H1 (cell line): ENCODE data around the gene ARRB1. TPM values are rescaled to one million over a fixed set of nuclear protein-coding genes. Genes with fewer than 3 reads are reported as not detected.

Source experiments
- CTCF ChIA-PET: fragments of 300-600 bp; sonication (Branson Sonifier 250); formaldehyde crosslinking; loops from one replicate; lab custom pipeline; 2021; ENCODE audit not compliant: partially characterized antibody; lab: Charles Lee
- POLR2A ChIA-PET: fragments of 300-600 bp; sonication (Branson Sonifier 250); formaldehyde crosslinking; loops from one replicate; lab custom pipeline; 2021; ENCODE audit warnings: inconsistent platforms; ENCODE audit not compliant: partially characterized antibody; lab: Charles Lee
- DNase-seq, 2 experiments: peaks; one replicate each; pipeline versions ENCODE4 v3.0.0 to v3.0.0-alpha.2; 2010 to 2022; ENCODE audit warnings: low spot score in 2 of 2, low read depth in 1 of 2, mixed read lengths in 1 of 2
- FAIRE-seq: peaks from 2 replicates; lab custom pipeline; 2011; peaks lifted over from hg19 to GRCh38; lab: Jason Lieb, UNC
- H2AFZ ChIP-seq: 2 replicates; pipeline ENCODE4 v1.8.1; 2012; ENCODE audit warnings: low read length, inconsistent platforms
- H2AK5ac ChIP-seq: 2 replicates; pipeline ENCODE4 v1.6.1; 2013; ENCODE audit warnings: low read depth, low read length
- H2BK120ac ChIP-seq: replicated peaks from 2 replicates; pipeline ENCODE3; 2013; ENCODE audit warnings: low read depth, low read length, inconsistent platforms
- H2BK12ac ChIP-seq: 2 replicates; pipeline ENCODE4 v1.6.1; 2013; ENCODE audit warnings: low read depth, low read length
- H2BK15ac ChIP-seq: 2 replicates; pipeline ENCODE4 v1.6.1; 2013; ENCODE audit warnings: low read length
- H2BK20ac ChIP-seq: 2 replicates; pipeline ENCODE4 v1.6.1; 2013; ENCODE audit warnings: low read length
- H2BK5ac ChIP-seq: 2 replicates; pipeline ENCODE4 v1.6.1; 2013; ENCODE audit warnings: low read depth, low read length
- H3K14ac ChIP-seq: 2 replicates; pipeline ENCODE4 v1.6.1; 2013; ENCODE audit warnings: inconsistent platforms; ENCODE audit not compliant: insufficient read length
- H3K18ac ChIP-seq: 2 replicates; pipeline ENCODE4 v1.6.1; 2013; ENCODE audit warnings: low read length; ENCODE audit errors: extremely low read depth
- H3K23ac ChIP-seq: 2 replicates; pipeline ENCODE4 v1.6.1; 2013; ENCODE audit warnings: inconsistent platforms; ENCODE audit not compliant: insufficient read length
- H3K23me2 ChIP-seq: 2 replicates; pipeline ENCODE4 v1.6.1; 2013; ENCODE audit warnings: low read depth, low read length
- H3K27ac ChIP-seq: 2 replicates; pipeline ENCODE4 v1.6.1; 2011; ENCODE audit warnings: low read depth, low read length, inconsistent platforms
- H3K27me3 ChIP-seq, 4 experiments: replicated peaks in 1 of 4; 1 replicate in 1 of 4; 2 replicates in 3 of 4; pipeline versions ENCODE4 v1.6.1 to v1.8.1; 2011 to 2013; ENCODE audit warnings: low read length in 3 of 4, mild to moderate bottlenecking in 3 of 4, inconsistent platforms in 2 of 4, mixed read lengths in 2 of 4, moderate library complexity in 1 of 4; ENCODE audit not compliant: control insufficient read depth in 3 of 4, insufficient read depth in 3 of 4; ENCODE audit errors: extremely low read depth in 1 of 4
- H3K36me3 ChIP-seq, 4 experiments: 2 replicates each; pipeline versions ENCODE4 v1.6.1 to v1.8.1; 2011 to 2013; ENCODE audit warnings: mild to moderate bottlenecking in 4 of 4, low read length in 3 of 4, moderate library complexity in 2 of 4, control low read depth in 1 of 4, inconsistent platforms in 1 of 4; ENCODE audit not compliant: insufficient read depth in 4 of 4, control insufficient read depth in 2 of 4
- H3K4ac ChIP-seq: replicated peaks from 2 replicates; pipeline ENCODE3; 2013; ENCODE audit warnings: low read length, low read depth, mixed read lengths, inconsistent platforms; ENCODE audit not compliant: insufficient read length
- H3K4me1 ChIP-seq, 4 experiments: replicated peaks in 1 of 4; 1 replicate in 1 of 4; 2 replicates in 3 of 4; pipeline versions ENCODE4 v1.6.1 to v1.8.1; 2011 to 2013; ENCODE audit warnings: low read length in 3 of 4, inconsistent platforms in 2 of 4, mixed read lengths in 1 of 4; ENCODE audit not compliant: insufficient read depth in 4 of 4, control insufficient read depth in 3 of 4
- H3K4me2 ChIP-seq, 2 experiments: 2 replicates each; pipeline versions ENCODE4 v1.6.1 to v1.8.1; 2011 to 2013; ENCODE audit warnings: low read depth in 2 of 2, low read length in 2 of 2, control low read depth in 1 of 2, inconsistent platforms in 1 of 2, mild to moderate bottlenecking in 1 of 2; ENCODE audit not compliant: insufficient read depth in 1 of 2
- H3K4me3 ChIP-seq, 4 experiments: fragments of 200-600, 300-600 bp in 1 of 4; sonication (generic), shearing (Covaris generic), sonication (Bioruptor Twin) in 1 of 4; 2 replicates each; pipeline versions ENCODE4 v1.5.1 to v1.8.1; 2011 to 2016; ENCODE audit warnings: low read length in 4 of 4, low read depth in 3 of 4, control low read depth in 2 of 4, inconsistent platforms in 2 of 4, mild to moderate bottlenecking in 2 of 4, mixed read lengths in 1 of 4, moderate library complexity in 1 of 4; ENCODE audit not compliant: insufficient read depth in 2 of 4; ENCODE audit errors: extremely low read depth in 1 of 4
- H3K56ac ChIP-seq: replicated peaks from 2 replicates; pipeline ENCODE3; 2013; ENCODE audit warnings: low read depth, mild to moderate bottlenecking, mixed read lengths, low read length, inconsistent platforms; ENCODE audit not compliant: insufficient read length
- H3K79me1 ChIP-seq: 2 replicates; pipeline ENCODE4 v1.6.1; 2013; ENCODE audit warnings: low read depth, low read length, control low read depth
- H3K79me2 ChIP-seq, 2 experiments: 2 replicates each; pipeline versions ENCODE4 v1.6.1 to v1.8.1; 2012 to 2013; ENCODE audit warnings: low read length in 2 of 2, mild to moderate bottlenecking in 2 of 2, inconsistent platforms in 1 of 2; ENCODE audit not compliant: insufficient read depth in 2 of 2, control insufficient read depth in 1 of 2
- H3K9ac ChIP-seq, 4 experiments: replicated peaks in 1 of 4; 1 replicate in 1 of 4; 2 replicates in 3 of 4; pipeline versions ENCODE4 v1.6.1 to v1.8.1; 2011 to 2013; ENCODE audit warnings: low read depth in 3 of 4, low read length in 3 of 4, control low read depth in 2 of 4, mild to moderate bottlenecking in 2 of 4, moderate library complexity in 2 of 4, inconsistent platforms in 1 of 4; ENCODE audit errors: extremely low read depth in 1 of 4
- H3K9me3 ChIP-seq, 2 experiments: 2 replicates each; pipeline versions ENCODE4 v1.6.1 to v1.8.1; 2012 to 2013; ENCODE audit warnings: mild to moderate bottlenecking in 2 of 2, moderate library complexity in 2 of 2, control low read depth in 1 of 2, inconsistent platforms in 1 of 2, low read depth in 1 of 2, low read length in 1 of 2, mixed read lengths in 1 of 2; ENCODE audit not compliant: insufficient read depth in 2 of 2
- H4K20me1 ChIP-seq, 2 experiments: replicated peaks in 1 of 2; 2 replicates each; pipeline versions ENCODE3 to v1.8.1; 2011 to 2013; ENCODE audit warnings: inconsistent platforms in 2 of 2, low read length in 2 of 2, mild to moderate bottlenecking in 1 of 2; ENCODE audit not compliant: insufficient read depth in 2 of 2, control insufficient read depth in 1 of 2
- H4K5ac ChIP-seq: 2 replicates; pipeline ENCODE4 v1.6.1; 2013; ENCODE audit warnings: low read length, low read depth, mixed read lengths, inconsistent platforms; ENCODE audit not compliant: insufficient read length
- H4K8ac ChIP-seq: 2 replicates; pipeline ENCODE4 v1.8.0; 2013; ENCODE audit warnings: mild to moderate bottlenecking, moderate library complexity, low read length, inconsistent platforms; ENCODE audit not compliant: insufficient read depth; ENCODE audit errors: extremely low read depth
- H4K91ac ChIP-seq: replicated peaks from 2 replicates; pipeline ENCODE3; 2013; ENCODE audit warnings: low read length, mixed read lengths, inconsistent platforms; ENCODE audit not compliant: insufficient read length
- CEBPB ChIP-seq: IDR thresholded peaks from 2 replicates; pipeline ENCODE4 v1.6.1; 2012; ENCODE audit warnings: low read depth, low read length
- E2F6 ChIP-seq: IDR thresholded peaks from 2 replicates; pipeline ENCODE4 v1.6.1; 2012; ENCODE audit warnings: inconsistent platforms
- FOSL1 ChIP-seq: IDR thresholded peaks from 2 replicates; pipeline ENCODE4 v1.6.1; 2011; ENCODE audit warnings: mild to moderate bottlenecking, low read depth, low read length, moderate library complexity; ENCODE audit not compliant: insufficient read depth
- KDM4A ChIP-seq: IDR thresholded peaks from one replicate; pipeline ENCODE4 v1.7.1; 2012; ENCODE audit warnings: low read depth, mild to moderate bottlenecking, moderate library complexity, low read length, inconsistent platforms; ENCODE audit not compliant: severe bottlenecking
- PHF8 ChIP-seq: fragments of 200-600 bp; sonication (generic); conservative IDR thresholded peaks from 2 replicates; pipeline ENCODE4 v1.7.1; 2012; ENCODE audit warnings: low read depth, mild to moderate bottlenecking, inconsistent platforms, low read length, moderate library complexity
- POU5F1 ChIP-seq: IDR thresholded peaks from 2 replicates; pipeline ENCODE4 v1.6.1; 2011; ENCODE audit warnings: low read depth, mild to moderate bottlenecking, low read length, moderate library complexity
- SAP30 ChIP-seq: fragments of 300-600 bp; sonication (generic); IDR thresholded peaks from 2 replicates; pipeline ENCODE4 v1.7.1; 2012; ENCODE audit warnings: low read length, moderate library complexity, mild to moderate bottlenecking, inconsistent platforms; ENCODE audit not compliant: insufficient read depth, insufficient replicate concordance
- SRF ChIP-seq: IDR thresholded peaks from 2 replicates; pipeline ENCODE4 v1.6.1; 2011; ENCODE audit warnings: mild to moderate bottlenecking, low read depth, low read length, moderate library complexity
- TAF7 ChIP-seq: optimal IDR thresholded peaks from 2 replicates; pipeline ENCODE3; 2011; ENCODE audit warnings: low read depth, mild to moderate bottlenecking, inconsistent platforms, low read length, moderate library complexity, borderline replicate concordance
- TCF12 ChIP-seq: IDR thresholded peaks from 2 replicates; pipeline ENCODE4 v1.6.1; 2011; ENCODE audit warnings: low read depth, mild to moderate bottlenecking, low read length
- USF2 ChIP-seq: IDR thresholded peaks from 2 replicates; pipeline ENCODE4 v1.6.1; 2011; ENCODE audit warnings: low read length, improper control_type of control experiment
- YY1 ChIP-seq: IDR thresholded peaks from 2 replicates; pipeline ENCODE4 v1.6.1; 2011; ENCODE audit warnings: low read depth, mild to moderate bottlenecking, low read length
- whole genome bisulfite sequencing, 2 experiments: shearing (Covaris generic) in 1 of 2; methylation state at CpG; one replicate each; pipeline versions ENCODE4 v1.1.6 to v1.1.7; 2013 to 2015; ENCODE audit warnings: low lambda C conversion rate in 2 of 2, mixed read lengths in 2 of 2, inconsistent platforms in 1 of 2, low coverage in 1 of 2, missing lambda C conversion rate in 1 of 2; ENCODE audit not compliant: insufficient replicate concordance in 2 of 2, insufficient coverage in 1 of 2, insufficient read length in 1 of 2; ENCODE audit errors: extremely low coverage in 1 of 2, missing lambda C conversion rate in 1 of 2; 5-methylcytosine and 5-hydroxymethylcytosine counted together
- polyA plus RNA-seq, 7 experiments: library from polyadenylated mRNA; depleted of rRNA in 3 of 7; stranded (reverse) in 5 of 7; unstranded in 2 of 7; fragments of >200 nt in 5 of 7; fragments of 200-250 nt in 2 of 7; gene quantifications; 1 replicate in 5 of 7; 2 replicates in 1 of 7; 4 replicates in 1 of 7; pipeline versions ENCODE4 v1.2.1 to v1.2.3, GENCODE V29; 2011 to 2013; ENCODE audit warnings: missing spikeins in 2 of 7, mixed read lengths in 2 of 7
- total RNA-seq: library from RNA; stranded (reverse); fragmentation: NEBNext Ultra II Directional; extraction: Animal tissue kit (Norgen Biotek cat#: 25700); gene quantifications from 2 replicates; pipeline ENCODE4 v1.2.1, GENCODE V29; 2021

The ARRB1 gene
- total and polyA plus RNA-seq, 2 of the 8 experiments (the other 6 are each of a cell fraction or from before 2014, with no cell fraction given), result 9.4 to 31.8 TPM

GRCh38 chr11:75389276-75389605 lies 37.8 kb upstream of the ARRB1 start:
- Histone ChIP-seq H3K9ac (no peak overlapping the region), H2BK15ac (no peak overlapping the region; the same call in 1 of the 2 replicates), H3K4me2 (no peak overlapping the region), H4K5ac (no peak overlapping the region), H4K8ac (no peak overlapping the region), H3K23ac (no peak overlapping the region), H2BK120ac (no peak overlapping the region), H3K4me3 (no peak overlapping the region), H2BK20ac (no peak overlapping the region), H4K91ac (peak overlapping the region; percentile 11), H3K27me3 (no peaks in the 10 kb centered on the region), H2BK5ac (no peak overlapping the region), H4K20me1 (no peaks in the 10 kb centered on the region), H2AFZ (peak overlapping the region; percentile 98), H2BK12ac (0 out of 2 replicates have a peak overlapping the region, but pooled peaks have one; percentile 11), H3K14ac (no peak overlapping the region), H3K18ac (no peak overlapping the region), H3K27ac (no peak overlapping the region), H3K36me3 (no peaks in the 10 kb centered on the region), H3K79me2 (no peaks in the 10 kb centered on the region), H3K79me1 (no peaks in the 10 kb centered on the region), H3K4me1 (peaks cover 0 to 3% (median 0%) of the 10 kb centered on the region in 4 experiments; a peak in 3 of 7 replicates), H3K9me3 (no peaks in the 10 kb centered on the region), H3K23me2 (no peaks in the 10 kb centered on the region), H3K4ac (no peak overlapping the region), H3K56ac (no peak overlapping the region), H2AK5ac (no peak overlapping the region; the same call in 1 of the 2 replicates)
- ChIA-PET POLR2A (interaction anchor here (1.4 to 20.0 kb wide), 4 partner anchors 8 to 58 kb away, joined by 3 to 269 read pairs (median 6); partner anchors contain the start of gene RPS3), CTCF (interaction anchor here (0.7 to 16.6 kb wide), 44 partner anchors 8 to 330 kb away, joined by 3 to 327 read pairs (median 8); partner anchors contain the start of genes GDPD5 and RPS3)
- 87% methylated on average over 11 of the region's 11 CpGs; no CpG with 5 or more reads in 1 of the 2 experiments for WGBS, 2 experiments
- DNase-seq (no peak), FAIRE-seq (no peak)
- no peak for TF ChIP-seq FOSL1
- no peak for TF ChIP-seq SRF
- no peak for TF ChIP-seq SAP30
- no peak for TF ChIP-seq TCF12
- no peak for TF ChIP-seq CEBPB
- TF ChIP-seq PHF8, result no peak
- TF ChIP-seq KDM4A, result no peak
- TF ChIP-seq TAF7, result no peak
- TF ChIP-seq POU5F1, result no peak
- TF ChIP-seq YY1, result no peak
- no peak for TF ChIP-seq E2F6
- TF ChIP-seq USF2, result no peak
